ENCODE results near the gene ZDHHC7. TPM values are rescaled to one million over a fixed set of nuclear protein-coding genes. Genes with fewer than 3 reads are reported as not detected.
"Not testable (repeated sequence)": the region's sequence is repeated elsewhere in the genome, so short reads cannot be mapped to it uniquely, and the experiment has no call there.

The ZDHHC7 gene
- polyA plus RNA-seq, 3 donors: 47.0 to 62.5 (median 61.7) TPM

- no peak for DNase-seq
These were observed 35.9 kb upstream of the ZDHHC7 start for GRCh38 chr16:85046931-85047866.

- no peak for DNase-seq
These were observed 35.2 kb upstream of the ZDHHC7 start for GRCh38 chr16:85046472-85046916.

- no peak for DNase-seq
These were observed 34.5 kb upstream of the ZDHHC7 start for GRCh38 chr16:85045641-85046471.

- no peak for DNase-seq
These were observed 33.7 kb upstream of the ZDHHC7 start for GRCh38 chr16:85045077-85045476.

- no peak for DNase-seq
These were observed 31.3 kb upstream of the ZDHHC7 start for GRCh38 chr16:85042606-85043005.

- DNase-seq: no peak
These were observed 30.8 kb upstream of the ZDHHC7 start for GRCh38 chr16:85042167-85042526.

GRCh38 chr16:85041219-85042166 lies 30.2 kb upstream of the ZDHHC7 start:
- no peak for DNase-seq

GRCh38 chr16:85040685-85041084 lies 29.4 kb upstream of the ZDHHC7 start:
- DNase-seq: no peak

- DNase-seq: no peak
These were observed 26.4 kb upstream of the ZDHHC7 start for GRCh38 chr16:85037721-85038120.

GRCh38 chr16:85037050-85037410 lies 25.7 kb upstream of the ZDHHC7 start:
- no peak for DNase-seq

- no peak for DNase-seq
These were observed 25.1 kb upstream of the ZDHHC7 start for GRCh38 chr16:85036236-85037049.

GRCh38 chr16:85034591-85035433 lies 23.5 kb upstream of the ZDHHC7 start:
- no peak for DNase-seq

GRCh38 chr16:85033171-85033570 lies 21.8 kb upstream of the ZDHHC7 start:
- no peak for DNase-seq

- not testable (repeated sequence) for DNase-seq
These were observed 20.9 kb upstream of the ZDHHC7 start for GRCh38 chr16:85032187-85032586.

- no peak for DNase-seq
These were observed 20.1 kb upstream of the ZDHHC7 start for GRCh38 chr16:85031451-85031850.

GRCh38 chr16:85029981-85030401 lies 18.7 kb upstream of the ZDHHC7 start:
- no peak for DNase-seq

- DNase-seq: no peak
These were observed 18.1 kb upstream of the ZDHHC7 start for GRCh38 chr16:85029408-85029784.

GRCh38 chr16:85028685-85029407 lies 17.5 kb upstream of the ZDHHC7 start:
- no peak for DNase-seq
